Effector CD8-positive, alpha-beta T cell (primary cell): ENCODE measurements around the gene EPB41L1.
"Not testable (repeated sequence)": the region's sequence is repeated elsewhere in the genome, so short reads cannot be mapped to it uniquely, and the experiment has no call there.

Experiments
- DNase-seq: peaks from one replicate; lab custom pipeline; 2025; lab: John Stamatoyannopoulos, UW

Gene EPB41L1

GRCh38 chr20:36126836-36127527 lies 27.6 kb upstream of the EPB41L1 start:
- DNase-seq = no peak

- no peak for DNase-seq
Observed at GRCh38 chr20:36128463-36129159, 25.9 kb upstream of the EPB41L1 start.

GRCh38 chr20:36129160-36129543 lies 25.4 kb upstream of the EPB41L1 start:
- DNase-seq = no peak

GRCh38 chr20:36130390-36130789 lies 24.1 kb upstream of the EPB41L1 start:
- no peak for DNase-seq

- no peak for DNase-seq
Observed at GRCh38 chr20:36132802-36133211, 21.7 kb upstream of the EPB41L1 start.

GRCh38 chr20:36133821-36134220 lies 20.7 kb upstream of the EPB41L1 start:
- no peak for DNase-seq

- no peak for DNase-seq
Observed at GRCh38 chr20:36135159-36135558, 19.4 kb upstream of the EPB41L1 start.

GRCh38 chr20:36135821-36136220 lies 18.7 kb upstream of the EPB41L1 start:
- no peak for DNase-seq

- DNase-seq = not testable (repeated sequence)
Observed at GRCh38 chr20:36137313-36137712, 17.2 kb upstream of the EPB41L1 start.

GRCh38 chr20:36141310-36141709 lies 13.2 kb upstream of the EPB41L1 start:
- DNase-seq = no peak

- DNase-seq = no peak
Observed at GRCh38 chr20:36144336-36144735, 10.2 kb upstream of the EPB41L1 start.

- DNase-seq = no peak
Observed at GRCh38 chr20:36145877-36146707, 8.4 kb upstream of the EPB41L1 start.

- no peak for DNase-seq
Observed at GRCh38 chr20:36147690-36148089, 6.8 kb upstream of the EPB41L1 start.

GRCh38 chr20:36148439-36148838 lies 6.1 kb upstream of the EPB41L1 start:
- no peak for DNase-seq

GRCh38 chr20:36149012-36149411 lies 5.5 kb upstream of the EPB41L1 start:
- DNase-seq = no peak

- no peak for DNase-seq
Observed at GRCh38 chr20:36149469-36149868, 5.1 kb upstream of the EPB41L1 start.

- DNase-seq = no peak
Observed at GRCh38 chr20:36150489-36150846, 4.1 kb upstream of the EPB41L1 start.

- no peak for DNase-seq
Observed at GRCh38 chr20:36150847-36151539, 3.5 kb upstream of the EPB41L1 start.

- DNase-seq = no peak
Observed at GRCh38 chr20:36152261-36152660, 2.3 kb upstream of the EPB41L1 start.

- DNase-seq = no peak
Observed at GRCh38 chr20:36153204-36153603, 1.3 kb upstream of the EPB41L1 start.

GRCh38 chr20:36153736-36154699 lies 522 bp upstream of the EPB41L1 start:
- DNase-seq = peak; percentile 8
